HepG2 (cell line): ENCODE results near the gene STIM1. TPM values are rescaled to one million over a fixed set of nuclear protein-coding genes. Genes with fewer than 3 reads are reported as not detected.

Experiments
- ATAC-seq: fragments of 200-7000 bp; cut with Tn5 transposase; 3 replicates; pipeline ENCODE4 v1.9.1; 2020; ENCODE audit warnings: mild to moderate bottlenecking, moderate library complexity
- BruUV-seq: library from RNA; stranded (reverse); fragments of 400-500 nt; replicated peaks from 2 replicates; lab custom pipeline; 2021; lab: Mats Ljungman, UMichigan
- CTCF ChIA-PET: fragments of 300-600 bp; formaldehyde crosslinking; extraction: SDS; loops from one replicate; lab custom pipeline; 2021; ENCODE audit warnings: low total read pairs, inconsistent platforms, low intra/inter-chr PET ratio; lab: Yijun Ruan, JAX
- POLR2A ChIA-PET: fragments of 350-600 bp; sonication (Branson Sonifier 250); formaldehyde crosslinking; loops from one replicate; lab custom pipeline; 2020; ENCODE audit warnings: antibody characterized with exemption, inconsistent platforms; lab: Yijun Ruan, JAX
- DNase-seq: peaks from one replicate; pipeline ENCODE4 v3.0.0-alpha.2; 2015; ENCODE audit warnings: low spot score
- FAIRE-seq: peaks from 3 replicates; lab custom pipeline; 2011; peaks lifted over from hg19 to GRCh38; lab: Jason Lieb, UNC
- H2AFZ ChIP-seq: one replicate; pipeline ENCODE4 v1.6.1; 2011; ENCODE audit warnings: low read length, inconsistent platforms
- H3K27ac ChIP-seq: fragments of 300-600 bp; 3 replicates; pipeline ENCODE4 v1.8.0; 2011; ENCODE audit warnings: mixed run types, mild to moderate bottlenecking, mixed read lengths, low read length, inconsistent platforms; ENCODE audit not compliant: insufficient read depth; ENCODE audit errors: extremely low read length
- H3K27me3 ChIP-seq, 2 experiments: fragments of 200-600 bp in 1 of 2; 2 replicates in 1 of 2; 3 replicates in 1 of 2; pipeline versions ENCODE4 v1.6.0 to v1.8.0; 2011; ENCODE audit warnings: low read length in 2 of 2, mild to moderate bottlenecking in 2 of 2, moderate library complexity in 2 of 2, inconsistent platforms in 1 of 2; ENCODE audit not compliant: insufficient read depth in 2 of 2, control insufficient read depth in 1 of 2
- H3K36me3 ChIP-seq, 2 experiments: fragments of 200-600 bp in 1 of 2; replicated peaks in 1 of 2; 2 replicates in 1 of 2; 3 replicates in 1 of 2; pipeline versions ENCODE4 v1.5.1 to v1.8.0; 2011; ENCODE audit warnings: low read length in 2 of 2, inconsistent platforms in 1 of 2; ENCODE audit not compliant: insufficient read depth in 2 of 2, control insufficient read depth in 1 of 2
- H3K4me1 ChIP-seq: 2 replicates; pipeline ENCODE4 v1.5.1; 2012; ENCODE audit warnings: low read length, inconsistent platforms; ENCODE audit not compliant: insufficient read depth
- H3K4me2 ChIP-seq: 2 replicates; pipeline ENCODE4 v1.6.0; 2011; ENCODE audit warnings: low read depth, low read length, inconsistent platforms
- H3K4me3 ChIP-seq, 3 experiments: fragments of 200-600 bp in 1 of 3; sonication (generic), shearing (Covaris generic) in 1 of 3; replicated peaks in 1 of 3; 2 replicates each; pipeline ENCODE4 v1.5.1; 2011 to 2016; ENCODE audit warnings: low read length in 3 of 3, inconsistent platforms in 2 of 3, low read depth in 2 of 3, mild to moderate bottlenecking in 2 of 3, control low read depth in 1 of 3, mixed read lengths in 1 of 3; ENCODE audit not compliant: insufficient read depth in 1 of 3
- H3K79me2 ChIP-seq: one replicate; pipeline ENCODE4 v1.6.1; 2011; ENCODE audit warnings: low read length, inconsistent platforms; ENCODE audit not compliant: insufficient read depth
- H3K9ac ChIP-seq: 2 replicates; pipeline ENCODE4 v1.6.0; 2011; ENCODE audit warnings: mild to moderate bottlenecking, low read depth, low read length, inconsistent platforms; ENCODE audit not compliant: insufficient read depth
- H3K9me3 ChIP-seq: 2 replicates; pipeline ENCODE4 v1.5.1; 2012; ENCODE audit warnings: mild to moderate bottlenecking, low read length
- H4K20me1 ChIP-seq: 2 replicates; pipeline ENCODE4 v1.6.0; 2011; ENCODE audit warnings: inconsistent platforms, mild to moderate bottlenecking, low read length, moderate library complexity; ENCODE audit not compliant: insufficient read depth
- CCDC6 ChIP-seq: sonication (generic); formaldehyde crosslinking; IDR thresholded peaks from 2 replicates; pipeline ENCODE4 v1.8.1; 2022; ENCODE audit warnings: mild to moderate bottlenecking, missing genetic modification reagents, moderate library complexity
- EEA1 ChIP-seq: sonication (generic); formaldehyde crosslinking; IDR thresholded peaks from 2 replicates; pipeline ENCODE4 v1.5.1; 2020; ENCODE audit warnings: mild to moderate bottlenecking, missing genetic modification reagents, borderline replicate concordance
- MED1 ChIP-seq: sonication (generic); formaldehyde crosslinking; IDR thresholded peaks from 2 replicates; pipeline ENCODE4 v1.4.0; 2020; ENCODE audit warnings: missing genetic modification reagents
- RARG ChIP-seq: sonication (generic); formaldehyde crosslinking; IDR thresholded peaks from 2 replicates; pipeline ENCODE4 v1.4.0; 2020; ENCODE audit warnings: low read depth, mild to moderate bottlenecking, missing genetic modification reagents
- RFX1 ChIP-seq: fragments of 450-650 bp; IDR thresholded peaks from 2 replicates; pipeline ENCODE4 v1.6.1; 2017
- SMAD9 ChIP-seq: sonication (generic); formaldehyde crosslinking; IDR thresholded peaks from 2 replicates; pipeline ENCODE4 v1.5.1; 2020; ENCODE audit warnings: mild to moderate bottlenecking, missing genetic modification reagents
- SOX6 ChIP-seq, 2 experiments: fragments of 450-650 bp in 1 of 2; sonication (generic) in 1 of 2; formaldehyde crosslinking in 1 of 2; IDR thresholded peaks; 2 replicates each; pipeline versions ENCODE4 v1.4.0 to v1.6.1; 2017 to 2020; ENCODE audit warnings: antibody characterized with exemption in 1 of 2, mild to moderate bottlenecking in 1 of 2, missing genetic modification reagents in 1 of 2
- TEAD3 ChIP-seq: optimal IDR thresholded peaks from 2 replicates; pipeline ENCODE3; 2016; ENCODE audit warnings: borderline replicate concordance
- TRIM24 ChIP-seq: sonication (generic); formaldehyde crosslinking; IDR thresholded peaks from 2 replicates; pipeline ENCODE4 v1.8.0; 2022; ENCODE audit warnings: mild to moderate bottlenecking, missing genetic modification reagents
- ZFP1 ChIP-seq: IDR thresholded peaks from 2 replicates; pipeline ENCODE4 v1.6.1; 2016
- ZKSCAN1 ChIP-seq: fragments of 150-350 bp; IDR thresholded peaks from 2 replicates; pipeline ENCODE4 v1.6.1; 2014; ENCODE audit warnings: low read length
- ZNF24 ChIP-seq: fragments of 450-650 bp; IDR thresholded peaks from 2 replicates; pipeline ENCODE4 v1.6.1; 2017; ENCODE audit warnings: antibody characterized with exemption, mild to moderate bottlenecking
- ZNF724P ChIP-seq: sonication (generic); formaldehyde crosslinking; IDR thresholded peaks from 2 replicates; pipeline ENCODE4 v1.8.0; 2022; ENCODE audit warnings: missing genetic modification reagents, borderline replicate concordance
- ZNF777 ChIP-seq: sonication (generic); formaldehyde crosslinking; IDR thresholded peaks from 2 replicates; pipeline ENCODE4 v1.4.0; 2020; ENCODE audit warnings: missing genetic modification reagents
- ZSCAN22 ChIP-seq: sonication (generic); formaldehyde crosslinking; IDR thresholded peaks from 2 replicates; pipeline ENCODE4 v1.4.0; 2020; ENCODE audit warnings: mild to moderate bottlenecking, missing genetic modification reagents
- WGBS: methylation state at CpG from one replicate; pipeline ENCODE4 v1.1.6; 2017; ENCODE audit warnings: low lambda C conversion rate; 5-methylcytosine and 5-hydroxymethylcytosine counted together
- in situ Hi-C: cut with HindIII; loops from 2 replicates; pipeline ENCODE4 v1.10.0; 2017; ENCODE audit warnings: low pct_unique_long_range_greater_than_20kb; ENCODE audit not compliant: extremely low pct_ligation_motif_present
- intact Hi-C: fragments of 100-400 bp; cut with micrococcal nuclease; formaldehyde crosslinking; loops from one replicate; pipeline ENCODE4 v1.10.0; 2022; ENCODE audit not compliant: unreplicated experiment
- polyA plus RNA-seq, 8 experiments: library from polyadenylated mRNA; depleted of rRNA in 3 of 8; stranded (reverse) in 7 of 8; unstranded in 1 of 8; fragments of >200 nt; fragmentation: Illumina TruSeq in 4 of 8; extraction: Trizol in 4 of 8; gene quantifications; 2 replicates each; pipeline versions ENCODE4 v1.2.1 to v1.2.3, GENCODE V29; 2011 to 2016; ENCODE audit warnings: low read depth in 4 of 8, missing spikeins in 1 of 8, mixed read lengths in 1 of 8; ENCODE audit not compliant: insufficient read depth in 1 of 8
- total RNA-seq, 5 experiments: library from RNA; depleted of rRNA; stranded (reverse); fragments of >200 nt; fragmentation: Illumina TruSeq; extraction: Trizol; gene quantifications; 2 replicates each; pipeline ENCODE4 v1.2.3, GENCODE V29; 2016; ENCODE audit warnings: low read depth in 1 of 5
- TF ChIP-seq, protein P1 (sequence below): sonication (generic); formaldehyde crosslinking; IDR thresholded peaks from 2 replicates; pipeline ENCODE4 v1.8.0; 2023; ENCODE audit warnings: mild to moderate bottlenecking, missing genetic modification reagents
- TF ChIP-seq, protein P2 (sequence below): sonication (generic); formaldehyde crosslinking; IDR thresholded peaks from 2 replicates; pipeline ENCODE4 v1.9.0; 2021; ENCODE audit warnings: missing genetic modification reagents, borderline replicate concordance
- TF ChIP-seq, protein P3 (sequence below): sonication (generic); formaldehyde crosslinking; IDR thresholded peaks from 2 replicates; pipeline ENCODE4 v1.8.1; 2022; ENCODE audit warnings: low read depth, mild to moderate bottlenecking, missing genetic modification reagents

STIM1 gene
- total and polyA plus RNA-seq, 2 of the 13 experiments (the other 11 are each of a cell fraction or from before 2014, with no cell fraction given) = 19.2 to 28.5 TPM

DNA sequence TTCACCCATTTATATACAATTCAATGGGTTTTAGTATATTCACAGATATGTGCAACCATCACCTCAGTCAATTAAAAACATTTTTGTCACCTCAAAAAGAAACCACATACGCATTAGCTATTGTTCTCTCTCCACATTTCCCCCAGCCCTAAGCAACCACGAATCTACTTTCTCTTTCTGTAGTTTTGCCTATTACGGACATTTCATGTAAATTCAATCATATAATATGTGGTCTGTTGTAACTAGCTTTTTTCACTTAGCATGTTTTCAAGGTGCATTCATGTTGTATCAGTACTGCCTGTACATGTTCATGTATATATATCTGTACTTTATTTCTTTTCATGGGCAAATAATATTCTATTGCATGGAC is 134.4 kb downstream of the STIM1 start:
- Histone ChIP-seq H3K4me1 (peaks cover 21% of the 10 kb centered on the region), H2AFZ (no peak overlapping the region), H4K20me1 (no peaks in the 10 kb centered on the region), H3K9me3 (peaks cover 7% of the 10 kb centered on the region; the same call in 1 of the 2 replicates), H3K36me3 (no peaks in the 10 kb centered on the region; a peak in 1 of 5 replicates), H3K9ac (no peak overlapping the region), H3K79me2 (no peaks in the 10 kb centered on the region), H3K4me2 (no peak overlapping the region), H3K27ac (no peak overlapping the region), H3K4me3 (no peak overlapping the region), H3K27me3 (no peaks in the 10 kb centered on the region)
- BruUV-seq = no TSS peak
- DNase-seq = no peak
- CTCF ChIA-PET = no interaction called here
- TF ChIP-seq ZKSCAN1 = no peak
- no peak for TF ChIP-seq TEAD3 (CRISPR knock-in tag)
- TF ChIP-seq SOX6 (IDR thresholded peaks at IDR 0.05) = no peak
- no peak for TF ChIP-seq SOX6 (CRISPR knock-in tag; IDR thresholded peaks at IDR 0.05)
- TF ChIP-seq ZFP1 (CRISPR knock-in tag) = no peak
- no peak for TF ChIP-seq TRIM24 (CRISPR knock-in tag)
- TF ChIP-seq ZNF777 (CRISPR knock-in tag) = no peak
- no peak for TF ChIP-seq ZNF24
- no peak for TF ChIP-seq SMAD9 (CRISPR knock-in tag)
- no peak for TF ChIP-seq RARG (CRISPR knock-in tag)
- TF ChIP-seq MED1 = no peak
- TF ChIP-seq ZSCAN22 (CRISPR knock-in tag) = no peak
- TF ChIP-seq, protein P1, sequence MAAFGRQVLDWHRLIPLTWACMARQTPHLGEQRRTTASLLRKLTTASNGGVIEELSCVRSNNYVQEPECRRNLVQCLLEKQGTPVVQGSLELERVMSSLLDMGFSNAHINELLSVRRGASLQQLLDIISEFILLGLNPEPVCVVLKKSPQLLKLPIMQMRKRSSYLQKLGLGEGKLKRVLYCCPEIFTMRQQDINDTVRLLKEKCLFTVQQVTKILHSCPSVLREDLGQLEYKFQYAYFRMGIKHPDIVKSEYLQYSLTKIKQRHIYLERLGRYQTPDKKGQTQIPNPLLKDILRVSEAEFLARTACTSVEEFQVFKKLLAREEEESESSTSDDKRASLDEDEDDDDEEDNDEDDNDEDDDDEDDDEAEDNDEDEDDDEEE (CRISPR knock-in tag) = no peak
- TF ChIP-seq ZNF724P (CRISPR knock-in tag) = no peak
- TF ChIP-seq, protein P2, sequence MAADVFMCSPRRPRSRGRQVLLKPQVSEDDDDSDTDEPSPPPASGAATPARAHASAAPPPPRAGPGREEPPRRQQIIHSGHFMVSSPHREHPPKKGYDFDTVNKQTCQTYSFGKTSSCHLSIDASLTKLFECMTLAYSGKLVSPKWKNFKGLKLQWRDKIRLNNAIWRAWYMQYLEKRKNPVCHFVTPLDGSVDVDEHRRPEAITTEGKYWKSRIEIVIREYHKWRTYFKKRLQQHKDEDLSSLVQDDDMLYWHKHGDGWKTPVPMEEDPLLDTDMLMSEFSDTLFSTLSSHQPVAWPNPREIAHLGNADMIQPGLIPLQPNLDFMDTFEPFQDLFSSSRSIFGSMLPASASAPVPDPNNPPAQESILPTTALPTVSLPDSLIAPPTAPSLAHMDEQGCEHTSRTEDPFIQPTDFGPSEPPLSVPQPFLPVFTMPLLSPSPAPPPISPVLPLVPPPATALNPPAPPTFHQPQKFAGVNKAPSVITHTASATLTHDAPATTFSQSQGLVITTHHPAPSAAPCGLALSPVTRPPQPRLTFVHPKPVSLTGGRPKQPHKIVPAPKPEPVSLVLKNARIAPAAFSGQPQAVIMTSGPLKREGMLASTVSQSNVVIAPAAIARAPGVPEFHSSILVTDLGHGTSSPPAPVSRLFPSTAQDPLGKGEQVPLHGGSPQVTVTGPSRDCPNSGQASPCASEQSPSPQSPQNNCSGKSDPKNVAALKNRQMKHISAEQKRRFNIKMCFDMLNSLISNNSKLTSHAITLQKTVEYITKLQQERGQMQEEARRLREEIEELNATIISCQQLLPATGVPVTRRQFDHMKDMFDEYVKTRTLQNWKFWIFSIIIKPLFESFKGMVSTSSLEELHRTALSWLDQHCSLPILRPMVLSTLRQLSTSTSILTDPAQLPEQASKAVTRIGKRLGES (CRISPR knock-in tag) = no peak
- no peak for TF ChIP-seq EEA1
- TF ChIP-seq, protein P3, sequence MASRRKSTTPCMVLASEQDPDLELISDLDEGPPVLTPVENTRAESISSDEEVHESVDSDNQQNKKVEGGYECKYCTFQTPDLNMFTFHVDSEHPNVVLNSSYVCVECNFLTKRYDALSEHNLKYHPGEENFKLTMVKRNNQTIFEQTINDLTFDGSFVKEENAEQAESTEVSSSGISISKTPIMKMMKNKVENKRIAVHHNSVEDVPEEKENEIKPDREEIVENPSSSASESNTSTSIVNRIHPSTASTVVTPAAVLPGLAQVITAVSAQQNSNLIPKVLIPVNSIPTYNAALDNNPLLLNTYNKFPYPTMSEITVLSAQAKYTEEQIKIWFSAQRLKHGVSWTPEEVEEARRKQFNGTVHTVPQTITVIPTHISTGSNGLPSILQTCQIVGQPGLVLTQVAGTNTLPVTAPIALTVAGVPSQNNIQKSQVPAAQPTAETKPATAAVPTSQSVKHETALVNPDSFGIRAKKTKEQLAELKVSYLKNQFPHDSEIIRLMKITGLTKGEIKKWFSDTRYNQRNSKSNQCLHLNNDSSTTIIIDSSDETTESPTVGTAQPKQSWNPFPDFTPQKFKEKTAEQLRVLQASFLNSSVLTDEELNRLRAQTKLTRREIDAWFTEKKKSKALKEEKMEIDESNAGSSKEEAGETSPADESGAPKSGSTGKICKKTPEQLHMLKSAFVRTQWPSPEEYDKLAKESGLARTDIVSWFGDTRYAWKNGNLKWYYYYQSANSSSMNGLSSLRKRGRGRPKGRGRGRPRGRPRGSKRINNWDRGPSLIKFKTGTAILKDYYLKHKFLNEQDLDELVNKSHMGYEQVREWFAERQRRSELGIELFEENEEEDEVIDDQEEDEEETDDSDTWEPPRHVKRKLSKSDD (CRISPR knock-in tag) = no peak
- no peak for TF ChIP-seq CCDC6 (CRISPR knock-in tag)
- TF ChIP-seq RFX1 = no peak
- intact Hi-C loops = no loop called here
- POLR2A ChIA-PET = no interaction called here
- no peak for FAIRE-seq
- WGBS = 98% methylated on average over 3 of the region's 3 CpGs
- ATAC-seq = no peak
- in situ Hi-C loops = no loop called here
